HG03432 (cell line): ENCODE results near the gene CXorf38.
A peak's percentile ranks its signal among the peaks of the same experiment; 100 is the strongest.
"Not testable (repeated sequence)": the region's sequence is repeated elsewhere in the genome, so short reads cannot be mapped to it uniquely, and the experiment has no call there.

ENCODE experiments used
- ATAC-seq: cut with Tn5 transposase; IDR thresholded peaks from one replicate; pipeline ENCODE4 v1.9.1; 2021; ENCODE audit warnings: mild to moderate bottlenecking, moderate library complexity; ENCODE audit not compliant: unreplicated experiment

CXorf38 gene

DNA sequence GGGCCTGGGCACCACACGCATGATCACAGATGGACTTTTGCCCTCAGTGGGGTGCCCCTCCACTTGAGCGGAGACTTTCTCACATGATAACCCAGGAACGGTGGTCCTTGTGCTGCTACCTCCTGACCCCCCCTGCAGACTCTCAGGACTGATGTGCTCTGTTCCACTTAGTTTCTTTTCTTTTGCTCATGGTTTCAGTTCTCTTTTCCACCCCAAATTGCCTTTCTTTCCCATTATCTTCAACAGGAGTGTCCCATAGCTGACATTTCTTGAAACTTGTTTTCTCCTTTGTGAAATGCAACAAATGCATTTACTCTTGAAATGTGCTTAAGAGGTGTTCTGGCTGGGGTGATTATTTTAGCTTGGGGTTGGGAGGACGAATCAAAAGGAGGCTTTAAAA is 15.2 kb downstream of the CXorf38 start:
- ATAC-seq = no peak

DNA sequence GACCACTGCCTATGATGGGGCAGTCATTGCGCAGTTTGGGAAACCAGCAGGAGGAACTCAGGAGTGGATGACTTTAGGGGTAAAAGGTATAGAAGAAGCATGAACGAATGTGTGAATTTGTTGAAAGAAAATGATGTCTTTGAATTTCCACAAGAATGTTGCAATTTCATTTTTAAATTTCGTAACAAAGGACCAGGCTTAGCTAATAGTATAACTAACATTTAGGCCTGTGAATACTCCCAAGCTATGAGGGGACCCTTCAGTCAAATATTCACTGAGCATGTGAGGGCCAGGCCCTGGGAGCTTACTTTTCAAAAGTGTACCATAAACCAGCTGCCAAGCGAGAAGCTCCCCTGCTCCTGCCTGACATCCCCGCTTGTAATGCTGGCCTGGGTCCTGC is 18.9 kb downstream of the CXorf38 start:
- no peak for ATAC-seq

GRCh38 chrX:40625294-40625693 is 22.1 kb downstream of the CXorf38 start:
- ATAC-seq = no peak

GRCh38 chrX:40623665-40624064 is 23.7 kb downstream of the CXorf38 start:
- ATAC-seq = no peak

GRCh38 chrX:40623139-40623536 is 24.2 kb downstream of the CXorf38 start, which contains the start of gene MPC1L:
MPC1L (plus strand) TSS chrX:40623428; CDS start chrX:40623566, 138 bp downstream.
- no peak for ATAC-seq

DNA sequence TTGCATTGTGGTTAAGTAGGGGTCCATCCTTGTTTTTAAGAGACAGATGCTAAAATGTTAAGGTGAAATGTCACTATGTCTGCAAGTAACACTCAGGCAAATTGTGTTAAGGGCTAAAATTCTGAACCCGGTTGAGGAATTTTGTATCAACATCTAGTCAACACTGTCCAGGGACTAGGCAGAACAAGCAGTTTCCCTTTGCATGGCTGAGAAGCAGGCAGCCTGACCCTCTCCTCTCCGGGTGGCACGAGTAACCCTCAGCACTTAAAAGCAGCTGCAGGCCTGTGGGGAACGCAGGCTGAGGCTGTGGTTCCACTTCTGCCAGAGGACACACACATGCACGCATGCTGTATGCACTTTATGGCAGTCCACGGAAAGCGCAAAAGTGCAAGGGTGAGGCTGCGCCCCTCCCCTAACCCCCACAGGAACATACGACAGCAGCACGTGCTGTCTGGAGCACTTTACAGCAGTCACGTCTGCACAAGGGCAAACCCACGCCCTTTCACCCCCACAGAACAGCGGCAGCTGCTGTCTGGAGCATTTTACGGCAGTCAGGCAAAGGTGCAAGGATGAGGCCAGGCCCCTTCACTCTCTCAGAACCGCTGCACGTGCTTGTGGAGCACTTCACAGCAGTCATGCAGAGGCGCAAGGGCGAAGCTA is 24.8 kb downstream of the CXorf38 start:
- no peak for ATAC-seq

DNA sequence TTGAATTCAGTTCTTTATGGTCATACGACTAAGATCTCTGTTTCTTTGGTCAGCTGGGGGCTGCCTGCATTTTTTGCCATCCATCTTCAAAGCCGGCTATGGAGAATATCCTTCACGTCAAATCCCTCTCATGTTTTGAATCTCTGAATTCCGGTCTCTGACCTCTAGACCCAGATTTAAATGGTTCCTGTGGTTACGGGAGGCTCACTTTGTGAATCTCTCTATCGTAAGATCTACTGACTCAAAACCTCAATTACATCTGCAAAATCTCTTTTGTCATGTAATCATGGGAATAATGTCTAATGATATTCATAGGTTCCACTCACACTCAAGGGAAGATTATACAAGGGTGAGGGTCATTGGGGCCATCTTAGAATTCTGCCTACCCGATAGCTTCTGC is 29.8 kb downstream of the CXorf38 start:
- ATAC-seq = no peak

- no peak for ATAC-seq
Measured at GRCh38 chrX:40615976-40616375, 31.4 kb downstream of the CXorf38 start.

DNA sequence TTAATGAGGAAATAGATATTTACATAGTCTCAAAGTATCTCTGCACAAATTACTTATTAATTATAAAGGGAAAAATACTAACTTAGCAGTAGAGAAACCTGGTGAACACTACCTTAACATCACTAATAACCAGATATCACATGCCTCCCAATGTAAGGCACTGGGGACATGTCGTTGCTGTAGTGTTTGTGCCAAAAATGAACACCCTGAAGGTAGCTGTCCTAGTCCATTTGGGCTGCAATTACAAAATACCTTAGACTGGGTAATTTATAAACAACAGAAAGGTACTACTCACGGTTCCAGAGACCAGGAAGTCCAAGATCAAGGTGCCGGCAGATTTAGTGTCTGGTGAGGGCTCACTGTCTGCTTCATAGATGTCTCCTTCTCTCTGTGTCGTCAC is 34.9 kb downstream of the CXorf38 start:
- no peak for ATAC-seq

DNA sequence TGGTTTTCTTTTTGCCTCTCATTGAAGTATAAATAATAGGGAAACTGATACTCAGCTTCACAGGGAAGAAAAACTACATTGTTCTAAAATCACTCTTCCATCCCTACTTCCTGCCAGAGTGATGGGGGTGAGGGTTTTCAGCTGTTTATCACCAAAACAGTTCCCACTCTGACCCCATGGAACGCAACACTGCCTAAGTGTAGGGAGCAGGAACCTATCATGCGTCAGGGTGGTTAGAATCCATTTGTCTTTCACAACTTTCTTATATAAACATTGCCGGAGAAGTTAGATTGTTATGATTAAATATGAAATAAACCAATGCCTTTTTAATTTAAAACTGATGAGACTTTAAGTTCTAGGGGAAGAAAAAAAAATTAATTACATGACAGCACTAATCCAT is 40.0 kb downstream of the CXorf38 start:
- no peak for ATAC-seq

DNA sequence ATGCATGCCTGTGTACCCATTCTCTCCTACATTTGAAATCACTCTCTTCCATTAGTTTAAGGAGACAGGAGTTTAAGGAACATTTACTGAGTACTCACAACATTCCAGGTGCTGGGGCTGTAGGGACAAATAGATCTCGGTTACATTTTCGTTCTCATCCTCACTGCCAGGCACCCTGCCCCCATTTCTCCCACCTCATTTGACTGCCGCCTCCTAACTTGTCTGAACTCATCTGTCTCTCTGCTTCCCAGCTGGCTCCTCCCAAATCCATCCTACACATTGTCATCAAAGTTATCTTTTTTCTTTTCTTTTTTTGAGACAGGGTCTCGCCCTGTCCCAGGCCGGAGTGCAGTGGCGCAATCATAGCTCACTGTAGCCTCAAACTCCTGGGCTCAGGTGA is 43.9 kb downstream of the CXorf38 start:
- ATAC-seq = no peak

- not testable (repeated sequence) for ATAC-seq
Measured at GRCh38 chrX:40589616-40590321, 57.6 kb downstream of the CXorf38 start.

DNA sequence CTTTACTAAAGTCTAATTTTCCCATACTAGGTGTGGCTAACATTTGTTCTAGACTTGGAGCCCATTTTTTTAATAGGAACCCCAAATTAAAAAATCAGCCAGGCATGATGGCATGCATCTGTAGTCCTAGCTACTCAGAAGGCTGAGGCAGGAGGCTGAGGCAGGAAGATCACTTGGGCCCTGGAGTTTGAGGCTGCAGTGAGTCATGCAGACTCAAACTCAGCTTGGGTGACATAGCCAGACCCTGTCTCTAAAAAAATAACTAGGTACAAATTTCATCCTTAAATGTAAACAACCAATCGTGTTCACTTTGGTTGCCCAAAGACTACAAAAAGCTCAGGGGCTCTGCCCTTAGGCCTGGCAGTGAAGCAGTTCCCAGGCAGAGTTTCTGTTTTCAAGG is 59.7 kb downstream of the CXorf38 start:
- ATAC-seq = not testable (repeated sequence)

DNA sequence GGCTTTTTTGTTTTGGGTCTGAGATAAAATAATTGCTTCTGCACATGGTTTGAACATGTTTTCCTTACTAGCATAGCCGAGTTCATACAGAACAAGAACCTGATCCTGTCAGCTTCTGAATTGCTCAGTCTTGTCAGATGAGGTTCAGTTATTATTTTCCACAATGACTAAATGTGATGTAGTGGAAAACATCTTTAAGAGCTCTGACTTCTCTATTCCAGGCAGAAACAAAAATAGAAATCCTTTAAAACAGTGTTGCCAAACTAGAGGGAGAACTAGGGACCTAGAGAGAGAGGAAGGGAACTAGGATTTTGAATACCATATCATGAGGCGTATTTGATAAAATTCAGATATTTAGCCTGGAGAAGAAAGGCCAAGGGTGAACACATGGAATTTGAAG is 64.5 kb downstream of the CXorf38 start:
- no peak for ATAC-seq

- ATAC-seq = not testable (repeated sequence)
Measured at GRCh38 chrX:40582178-40582577, 65.2 kb downstream of the CXorf38 start.

- peak; percentile 6 for ATAC-seq
Measured at GRCh38 chrX:40581336-40581920, 65.9 kb downstream of the CXorf38 start.

DNA sequence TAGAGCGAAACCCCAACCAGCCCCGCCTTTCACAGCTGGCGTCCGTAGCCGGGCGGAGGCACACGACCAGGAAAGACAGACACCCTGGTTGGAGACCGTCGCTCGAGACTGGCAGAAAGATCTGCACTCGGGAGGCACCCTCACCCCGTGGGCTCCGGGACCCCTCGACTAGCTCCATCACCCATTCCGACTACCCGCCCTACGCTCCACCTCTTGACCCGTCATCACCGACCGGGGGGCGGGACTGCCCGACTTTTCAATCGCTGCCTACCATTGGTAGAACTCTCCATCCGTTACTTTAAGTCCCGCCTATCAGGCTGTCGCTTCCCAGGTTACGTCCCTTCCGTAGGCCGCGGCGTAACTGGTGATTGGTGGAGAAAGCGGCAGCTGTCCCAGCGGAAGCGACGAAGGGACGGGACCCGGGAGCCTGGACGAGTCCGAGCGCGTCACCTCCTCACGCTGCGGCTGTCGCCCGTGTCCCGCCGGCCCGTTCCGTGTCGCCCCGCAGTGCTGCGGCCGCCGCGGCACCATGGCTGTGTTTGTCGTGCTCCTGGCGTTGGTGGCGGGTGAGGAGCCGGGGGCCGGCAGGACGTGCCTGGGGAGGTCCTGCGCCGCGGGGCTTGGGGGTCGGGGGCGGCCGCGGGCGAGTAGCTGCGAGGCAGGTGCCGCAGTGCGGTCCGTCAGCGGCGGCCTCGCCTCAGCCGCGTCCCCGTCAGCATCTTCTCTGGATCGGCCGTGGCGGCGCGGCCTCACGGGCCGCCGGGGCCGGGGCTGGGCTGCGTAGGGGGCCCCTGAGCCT is 66.6 kb downstream of the CXorf38 start, which contains the start of gene ATP6AP2:
TSS of gene ATP6AP2 (plus strand) at position 434 of the 799 bp plus-strand sequence. CDS start at position 530, 96 bp downstream.
- peak; percentile 96 for ATAC-seq

GRCh38 chrX:40579900-40580536 is 67.3 kb downstream of the CXorf38 start:
- ATAC-seq = peak; percentile 56

- no peak for ATAC-seq
Measured at GRCh38 chrX:40579141-40579540, 68.2 kb downstream of the CXorf38 start.

DNA sequence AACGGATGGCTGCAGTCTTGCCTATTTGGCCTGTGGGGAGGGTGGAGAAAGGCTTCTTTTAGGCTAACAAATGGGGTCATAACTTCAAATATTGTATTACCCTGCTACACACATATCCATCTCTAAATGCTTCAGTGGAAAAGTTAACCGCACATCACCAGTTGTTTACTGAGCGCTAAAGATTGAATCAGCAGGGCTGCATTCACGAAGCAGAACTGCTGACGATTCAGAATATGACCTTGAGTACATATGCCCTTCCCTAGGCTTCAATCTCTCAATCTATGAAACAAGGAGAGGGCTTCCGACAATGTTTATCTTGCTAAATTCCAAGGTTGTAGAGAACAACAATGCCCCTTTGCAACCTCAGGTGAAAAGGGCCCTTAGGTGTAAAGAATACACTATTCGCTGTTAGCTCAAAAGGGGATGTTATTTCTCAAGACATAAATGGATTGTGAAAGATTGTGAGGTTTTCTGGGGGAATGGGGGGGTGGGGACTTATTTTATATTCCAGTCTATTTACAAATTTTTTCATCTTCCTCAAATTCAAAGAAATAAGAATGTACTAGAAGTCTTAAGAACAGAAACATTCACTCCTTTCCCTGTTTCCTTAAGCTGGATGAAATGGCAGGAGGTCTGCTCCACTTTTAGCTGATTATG is 69.2 kb downstream of the CXorf38 start:
- no peak for ATAC-seq
